Lower leg skin (tissue), 4 donors: ENCODE measurements around the gene MPP3. TPM values are rescaled to one million over a fixed set of nuclear protein-coding genes. Genes with fewer than 3 reads are reported as not detected.

ENCODE experiments used
- DNase-seq, 2 donors: peaks; one replicate each; pipeline ENCODE4 v3.0.0-alpha.2; 2019; ENCODE audit warnings: low spot score in 2 of 2
- H3K4me3 ChIP-seq: fragments of 200-600 bp; sonication (generic); 2 replicates; pipeline ENCODE4 v1.5.1; 2017; ENCODE audit warnings: mild to moderate bottlenecking, low read depth; ENCODE audit not compliant: poor library complexity, severe bottlenecking
- CTCF ChIP-seq, 3 donors: fragments of 450-650 bp; IDR thresholded peaks; one replicate each; pipeline ENCODE4 v1.5.1; 2016; ENCODE audit warnings: antibody characterized with exemption in 3 of 3, mild to moderate bottlenecking in 3 of 3, moderate library complexity in 2 of 3
- POLR2A ChIP-seq, 2 donors: fragments of 450-650 bp; IDR thresholded peaks; one replicate each; pipeline ENCODE4 v1.6.1; 2016 to 2017; ENCODE audit warnings: antibody characterized with exemption in 2 of 2, mild to moderate bottlenecking in 1 of 2, moderate library complexity in 1 of 2
- WGBS, 2 donors: methylation state at CpG; one replicate each; pipeline ENCODE4 v1.1.5; 2018; 5-methylcytosine and 5-hydroxymethylcytosine counted together
- intact Hi-C: fragments of 100-400 bp; cut with DNase I; formaldehyde crosslinking; loops from one replicate; pipeline ENCODE4 v1.15.0; 2023; ENCODE audit warnings: low total_unique reads
- total RNA-seq, 4 donors: library from RNA; depleted of rRNA; stranded (reverse); fragments of >200 nt; gene quantifications; one replicate each; pipeline ENCODE4 v1.1.0, GENCODE V29; 2016

MPP3 gene, protein sequence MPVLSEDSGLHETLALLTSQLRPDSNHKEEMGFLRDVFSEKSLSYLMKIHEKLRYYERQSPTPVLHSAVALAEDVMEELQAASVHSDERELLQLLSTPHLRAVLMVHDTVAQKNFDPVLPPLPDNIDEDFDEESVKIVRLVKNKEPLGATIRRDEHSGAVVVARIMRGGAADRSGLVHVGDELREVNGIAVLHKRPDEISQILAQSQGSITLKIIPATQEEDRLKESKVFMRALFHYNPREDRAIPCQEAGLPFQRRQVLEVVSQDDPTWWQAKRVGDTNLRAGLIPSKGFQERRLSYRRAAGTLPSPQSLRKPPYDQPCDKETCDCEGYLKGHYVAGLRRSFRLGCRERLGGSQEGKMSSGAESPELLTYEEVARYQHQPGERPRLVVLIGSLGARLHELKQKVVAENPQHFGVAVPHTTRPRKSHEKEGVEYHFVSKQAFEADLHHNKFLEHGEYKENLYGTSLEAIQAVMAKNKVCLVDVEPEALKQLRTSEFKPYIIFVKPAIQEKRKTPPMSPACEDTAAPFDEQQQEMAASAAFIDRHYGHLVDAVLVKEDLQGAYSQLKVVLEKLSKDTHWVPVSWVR
- total RNA-seq = 1 to 10 TPM; 1.9 to 8.9 (median 6.3) TPM

DNA sequence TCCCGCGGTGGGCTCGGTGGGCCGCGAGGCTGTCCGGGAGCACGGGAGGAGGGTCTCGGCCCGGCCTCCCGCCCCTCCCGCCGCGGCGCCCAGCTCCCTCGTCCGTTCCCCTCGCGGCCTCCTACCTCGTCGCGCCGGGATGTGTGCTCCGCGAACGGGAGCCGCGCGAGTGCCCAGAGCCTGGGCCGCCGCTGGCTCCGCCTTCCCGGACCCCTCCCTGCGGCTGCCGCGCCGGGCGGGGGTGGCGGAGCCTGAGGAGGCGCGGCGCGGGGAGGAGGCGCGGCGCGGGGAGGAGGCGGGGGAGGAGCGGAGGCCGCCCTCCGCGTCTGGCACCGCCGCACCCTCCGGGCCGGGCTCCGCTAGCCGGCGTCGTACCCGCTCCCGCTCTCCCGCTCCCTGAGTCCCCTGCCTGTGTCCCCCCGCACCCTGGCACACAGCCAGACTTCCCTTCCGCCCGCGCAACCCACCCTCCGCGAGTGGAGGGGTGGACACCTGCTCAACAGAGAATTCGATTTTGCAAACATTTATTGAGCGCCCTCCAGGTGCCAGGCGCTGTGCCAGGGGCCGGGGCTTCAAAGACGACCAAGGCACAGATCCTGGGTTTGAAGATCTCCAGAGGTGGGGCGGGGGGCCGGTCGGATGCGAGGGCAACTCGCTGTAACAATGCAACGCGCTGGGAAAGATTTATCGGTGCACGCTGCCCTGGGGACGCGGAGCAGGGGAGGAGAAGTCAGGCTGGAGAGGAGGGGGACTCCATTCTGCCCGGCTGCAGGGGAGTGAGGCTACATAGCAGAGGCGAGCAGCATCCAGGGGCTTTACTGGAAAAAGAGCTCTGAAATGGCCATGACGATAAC lies at the start of gene MPP3:
MPP3 (minus strand) TSS at position 171 of the 854 bp plus-strand sequence. CDS start 1,240 bp downstream, outside the sequence.
- 2% methylated on average over 44 to 57 of the region's 87 CpGs for WGBS, 2 donors
- intact Hi-C loops = no loop called here
- peak in 1 of 2 donors; percentile 90 for DNase-seq
- TF ChIP-seq CTCF (IDR thresholded peaks at IDR 0.05) (no peak), POLR2A (IDR thresholded peaks at IDR 0.05) (no peak)
- H3K4me3 ChIP-seq = peak within 1 kb of the TSS; percentile 70

GRCh38 chr17:43881758-43882505 lies 49.0 kb upstream of the MPP3 start:
- no peak for TF ChIP-seq POLR2A (IDR thresholded peaks at IDR 0.05)
- TF ChIP-seq CTCF (IDR thresholded peaks at IDR 0.05) = no peak
- no peak for DNase-seq
- intact Hi-C loops = no loop called here
- 94 to 95% methylated on average over 26 to 27 of the region's 27 CpGs for WGBS, 2 donors
- no peak overlapping the region for H3K4me3 ChIP-seq

DNA sequence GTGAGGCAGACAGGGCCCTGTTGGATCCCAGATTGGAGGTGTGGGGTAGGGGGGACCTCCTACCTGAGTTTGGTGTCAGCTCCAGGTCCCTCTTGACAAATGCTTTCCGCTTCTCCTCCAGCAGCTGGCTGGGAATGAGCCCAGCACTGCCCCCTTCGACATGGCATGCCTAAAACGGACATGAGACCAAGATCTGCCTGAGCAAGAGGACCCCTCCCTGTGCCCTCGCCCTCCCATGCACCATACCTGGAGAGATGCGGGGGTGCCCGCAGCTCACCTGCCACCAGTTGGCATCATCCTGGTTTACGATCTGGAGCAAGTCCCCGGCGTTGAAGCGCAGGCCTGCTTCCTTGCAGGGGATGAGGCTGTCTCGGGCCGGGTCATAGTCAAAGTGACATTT lies 48.2 kb upstream of the MPP3 start:
- TF ChIP-seq POLR2A (IDR thresholded peaks at IDR 0.05) (no peak), CTCF (IDR thresholded peaks at IDR 0.05) (no peak)
- 93 to 94% methylated on average over 10 to 12 of the region's 12 CpGs for WGBS, 2 donors
- intact Hi-C loops = no loop called here

GRCh38 chr17:43880420-43880991 lies 47.6 kb upstream of the MPP3 start:
- H3K4me3 ChIP-seq = no peak overlapping the region
- TF ChIP-seq POLR2A (IDR thresholded peaks at IDR 0.05) (no peak), CTCF (IDR thresholded peaks at IDR 0.05) (no peak)
- DNase-seq = no peak
- intact Hi-C loops = no loop called here
- 79 to 80% methylated on average over 17 to 20 of the region's 20 CpGs for WGBS, 2 donors

More for the DNA sequence above, 48.2 kb upstream of the MPP3 start:
- H3K4me3 ChIP-seq = no peak overlapping the region
- DNase-seq = no peak
